SK-N-SH (cell line): Measurements from ENCODE around the gene RALGDS. TPM values are rescaled to one million over a fixed set of nuclear protein-coding genes. Genes with fewer than 3 reads are reported as not detected.
"Not testable (repeated sequence)": the region's sequence is repeated elsewhere in the genome, so short reads cannot be mapped to it uniquely, and the experiment has no call there.

Experiments
- CTCF ChIA-PET: fragments of 300-600, 350-600 bp; formaldehyde crosslinking; extraction: SDS; loops from one replicate; lab custom pipeline; 2021; lab: Yijun Ruan, JAX
- POLR2A ChIA-PET: fragments of 350-600 bp; sonication (Branson Sonifier 250); formaldehyde crosslinking; extraction: SDS; loops from one replicate; lab custom pipeline; 2020; ENCODE audit warnings: antibody characterized with exemption, inconsistent platforms; lab: Yijun Ruan, JAX
- DNase-seq: peaks from one replicate; pipeline ENCODE4 v3.0.0; 2012
- H2AFZ ChIP-seq: fragments of 200-600 bp; sonication (generic); 2 replicates; pipeline ENCODE4 v1.8.1; 2016; ENCODE audit warnings: antibody characterized with exemption, mild to moderate bottlenecking, low read depth
- H3F3A ChIP-seq: fragments of 200-600 bp; sonication (generic); replicated peaks from 2 replicates; pipeline ENCODE3; 2016; ENCODE audit warnings: antibody characterized with exemption, mild to moderate bottlenecking; ENCODE audit not compliant: insufficient read depth
- H3K27ac ChIP-seq, 2 experiments: fragments of 200-500 bp in 1 of 2; fragments of 200-600 bp in 1 of 2; sonication (Bioruptor generic) in 1 of 2; sonication (generic), shearing (Covaris generic) in 1 of 2; 2 replicates each; pipeline versions ENCODE4 v1.5.1 to v1.6.1; 2014 to 2016; ENCODE audit warnings: low read depth in 2 of 2, inconsistent platforms in 1 of 2, low read length in 1 of 2, mild to moderate bottlenecking in 1 of 2, mixed read lengths in 1 of 2
- H3K27me3 ChIP-seq: fragments of 200-600 bp; sonication (generic), shearing (Covaris generic); 2 replicates; pipeline ENCODE4 v1.6.1; 2016; ENCODE audit warnings: mixed run types; ENCODE audit not compliant: insufficient read depth
- H3K36me3 ChIP-seq, 2 experiments: fragments of 200-500 bp in 1 of 2; fragments of 200-600 bp in 1 of 2; sonication (Bioruptor generic) in 1 of 2; sonication (generic) in 1 of 2; replicated peaks in 1 of 2; 2 replicates each; pipeline versions ENCODE3 to v1.5.1; 2014 to 2016; ENCODE audit warnings: low read length in 1 of 2, mild to moderate bottlenecking in 1 of 2; ENCODE audit not compliant: insufficient read depth in 2 of 2, control insufficient read depth in 1 of 2
- H3K4me1 ChIP-seq, 2 experiments: fragments of 200-500 bp in 1 of 2; fragments of 200-600 bp in 1 of 2; sonication (Bioruptor generic) in 1 of 2; sonication (generic), shearing (Covaris generic) in 1 of 2; 2 replicates each; pipeline versions ENCODE4 v1.5.1 to v1.6.1; 2014 to 2016; ENCODE audit warnings: low read depth in 1 of 2, low read length in 1 of 2, mixed run types in 1 of 2; ENCODE audit not compliant: insufficient read depth in 2 of 2, control insufficient read depth in 1 of 2
- H3K4me2 ChIP-seq: fragments of 200-600 bp; sonication (generic), shearing (Covaris generic); 2 replicates; pipeline ENCODE4 v1.6.1; 2017; ENCODE audit warnings: mixed run types
- H3K4me3 ChIP-seq, 2 experiments: fragments of 200-500 bp in 1 of 2; fragments of 200-600 bp in 1 of 2; sonication (Bioruptor generic) in 1 of 2; sonication (generic), shearing (Covaris generic) in 1 of 2; 2 replicates each; pipeline versions ENCODE4 v1.5.1 to v1.8.1; 2014 to 2016; ENCODE audit warnings: low read depth in 2 of 2, inconsistent platforms in 1 of 2, low read length in 1 of 2, mild to moderate bottlenecking in 1 of 2, mixed read lengths in 1 of 2, moderate library complexity in 1 of 2
- H3K79me2 ChIP-seq: fragments of 200-600 bp; sonication (generic); 2 replicates; pipeline ENCODE4 v1.8.1; 2017; ENCODE audit warnings: mild to moderate bottlenecking; ENCODE audit not compliant: insufficient read depth
- H3K9ac ChIP-seq: fragments of 200-600 bp; sonication (generic); 2 replicates; pipeline ENCODE4 v1.6.1; 2017; ENCODE audit warnings: mixed run types
- H3K9me2 ChIP-seq: fragments of 200-600 bp; sonication (generic); 2 replicates; pipeline ENCODE4 v1.6.1; 2017; ENCODE audit warnings: mixed run types
- H3K9me3 ChIP-seq: fragments of 200-600 bp; sonication (generic); 2 replicates; pipeline ENCODE4 v1.6.1; 2017; ENCODE audit warnings: mixed run types, mild to moderate bottlenecking, moderate library complexity
- H4K20me1 ChIP-seq: fragments of 200-600 bp; sonication (generic); 2 replicates; pipeline ENCODE4 v1.6.1; 2017; ENCODE audit warnings: mild to moderate bottlenecking, mixed run types; ENCODE audit not compliant: insufficient read depth
- GABPA ChIP-seq: IDR thresholded peaks from 2 replicates; pipeline ENCODE4 v1.4.0; 2012; ENCODE audit warnings: low read depth, mild to moderate bottlenecking
- GATA2 ChIP-seq: sonication (generic); formaldehyde crosslinking; IDR thresholded peaks from 2 replicates; pipeline ENCODE4 v1.5.0; 2020; ENCODE audit warnings: mild to moderate bottlenecking, missing genetic modification reagents
- RAD21 ChIP-seq: IDR thresholded peaks from 2 replicates; pipeline ENCODE4 v1.6.1; 2012; ENCODE audit warnings: mild to moderate bottlenecking, low read length
- RXRA ChIP-seq: IDR thresholded peaks from 2 replicates; pipeline ENCODE4 v1.4.0; 2012; ENCODE audit warnings: low read depth, mild to moderate bottlenecking, borderline replicate concordance
- USF2 ChIP-seq: fragments of 150-350 bp; IDR thresholded peaks from 2 replicates; pipeline ENCODE4 v1.6.1; 2017; ENCODE audit warnings: antibody characterized with exemption, low read length, low read depth, borderline replicate concordance
- WGBS: methylation state at CpG from one replicate; pipeline ENCODE4 v1.1.6; 2017; ENCODE audit warnings: low lambda C conversion rate; 5-methylcytosine and 5-hydroxymethylcytosine counted together
- polyA plus RNA-seq, 3 experiments: library from polyadenylated mRNA; depleted of rRNA; stranded (reverse); fragments of >200 nt; gene quantifications; 2 replicates each; pipeline ENCODE4 v1.2.3, GENCODE V29; 2012
- TF ChIP-seq, protein P1 (sequence below): IDR thresholded peaks from 2 replicates; pipeline ENCODE4 v1.4.0; 2012; ENCODE audit warnings: low read depth, borderline replicate concordance
- TF ChIP-seq, protein P2 (sequence below): IDR thresholded peaks from 2 replicates; pipeline ENCODE4; 2012

Gene RALGDS
- polyA plus RNA-seq, 1 of the 3 experiments (the other 2 are of a cell fraction): 64.7 TPM

- H2AFZ ChIP-seq, H3K79me2 ChIP-seq, H3K27ac ChIP-seq, H3K4me2 ChIP-seq, H3K4me3 ChIP-seq, H3K9me2 ChIP-seq, POLR2A ChIA-PET, H3K27me3 ChIP-seq, H3K9me3 ChIP-seq, H3K9ac ChIP-seq, H3F3A ChIP-seq, H3K36me3 ChIP-seq, DNase-seq, H3K4me1 ChIP-seq, H4K20me1 ChIP-seq: not testable (repeated sequence)
- CTCF ChIA-PET: interaction anchor here (0.7 to 1.3 kb wide), 2 partner anchors 9 to 63 kb away, joined by 3 read pairs; no protein-coding TSS in a partner anchor
- WGBS: 79% methylated on average over 7 of the region's 18 CpGs
Measured at GRCh38 chr9:133080786-133081779, 40.0 kb downstream of the RALGDS start.

- Histone ChIP-seq H3K36me3 (no peaks in the 10 kb centered on the region), H3K9me2 (no peaks in the 10 kb centered on the region), H3K4me2 (no peak overlapping the region), H3K27me3 (no peaks in the 10 kb centered on the region), H3K4me1 (peaks cover 0 to 12% of the 10 kb centered on the region in 2 experiments; a peak in 3 of 4 replicates), H2AFZ (no peak overlapping the region), H4K20me1 (no peaks in the 10 kb centered on the region), H3K9me3 (no peaks in the 10 kb centered on the region), H3F3A (peaks cover 11% of the 10 kb centered on the region), H3K79me2 (no peaks in the 10 kb centered on the region), H3K4me3 (no peak overlapping the region), H3K27ac (no peak overlapping the region), H3K9ac (no peak overlapping the region)
- POLR2A ChIA-PET: no interaction called here
- TF ChIP-seq USF2 (no peak), GATA2 (CRISPR knock-in tag) (no peak), GABPA (no peak), RAD21 (no peak), RXRA (no peak)
- TF ChIP-seq, protein P1, sequence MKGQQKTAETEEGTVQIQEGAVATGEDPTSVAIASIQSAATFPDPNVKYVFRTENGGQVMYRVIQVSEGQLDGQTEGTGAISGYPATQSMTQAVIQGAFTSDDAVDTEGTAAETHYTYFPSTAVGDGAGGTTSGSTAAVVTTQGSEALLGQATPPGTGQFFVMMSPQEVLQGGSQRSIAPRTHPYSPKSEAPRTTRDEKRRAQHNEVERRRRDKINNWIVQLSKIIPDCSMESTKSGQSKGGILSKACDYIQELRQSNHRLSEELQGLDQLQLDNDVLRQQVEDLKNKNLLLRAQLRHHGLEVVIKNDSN: no peak
- TF ChIP-seq, protein P2, sequence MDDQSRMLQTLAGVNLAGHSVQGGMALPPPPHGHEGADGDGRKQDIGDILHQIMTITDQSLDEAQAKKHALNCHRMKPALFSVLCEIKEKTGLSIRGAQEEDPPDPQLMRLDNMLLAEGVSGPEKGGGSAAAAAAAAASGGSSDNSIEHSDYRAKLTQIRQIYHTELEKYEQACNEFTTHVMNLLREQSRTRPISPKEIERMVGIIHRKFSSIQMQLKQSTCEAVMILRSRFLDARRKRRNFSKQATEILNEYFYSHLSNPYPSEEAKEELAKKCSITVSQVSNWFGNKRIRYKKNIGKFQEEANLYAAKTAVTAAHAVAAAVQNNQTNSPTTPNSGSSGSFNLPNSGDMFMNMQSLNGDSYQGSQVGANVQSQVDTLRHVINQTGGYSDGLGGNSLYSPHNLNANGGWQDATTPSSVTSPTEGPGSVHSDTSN: no peak
- WGBS: 81% methylated on average over 7 of the region's 7 CpGs
- DNase-seq: no peak
- CTCF ChIA-PET: interaction anchor here (1.3 kb wide), 1 partner anchor 10 kb away, joined by 3 read pairs; no protein-coding TSS in a partner anchor
Measured at GRCh38 chr9:133080161-133080560, 40.9 kb downstream of the RALGDS start.
